Skeletal muscle cell (primary cell): Measurements from ENCODE around the gene TMEM40.
A peak's percentile ranks its signal among the peaks of the same experiment; 100 is the strongest.
"Not testable (repeated sequence)": the region's sequence is repeated elsewhere in the genome, so short reads cannot be mapped to it uniquely, and the experiment has no call there.

Experiments used
- DNase-seq: peaks from one replicate; pipeline ENCODE4 v3.0.0-alpha.2; 2010; ENCODE audit warnings: low read depth
- H3K4me3 ChIP-seq: 2 replicates; pipeline ENCODE4 v1.5.1; 2011; ENCODE audit warnings: low read depth, mild to moderate bottlenecking, control low read depth, low read length, moderate library complexity

Gene TMEM40

GRCh38 chr3:12727481-12727880, 31.6 kb downstream of the TMEM40 start:
- DNase-seq = no peak

DNA sequence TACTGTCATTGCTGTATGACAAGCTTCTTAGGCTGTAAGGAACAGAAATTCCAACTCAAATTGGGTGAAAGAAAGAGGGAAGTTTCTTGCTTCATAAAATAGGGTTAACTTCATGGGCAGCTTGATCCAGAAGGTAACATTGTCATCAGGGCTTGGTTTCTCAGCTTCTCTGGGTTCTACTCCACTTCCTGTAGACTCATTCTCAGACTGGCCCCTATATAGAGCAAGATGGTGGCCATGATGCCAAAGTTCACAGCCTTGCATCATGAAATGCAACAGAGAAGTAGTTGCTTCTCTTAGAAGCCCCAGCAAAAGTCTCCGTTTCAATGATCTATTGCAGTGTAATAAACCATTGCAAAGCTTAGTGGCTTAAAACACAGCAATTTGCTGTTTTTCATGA, 33.6 kb downstream of the TMEM40 start:
- H3K4me3 ChIP-seq = no peak overlapping the region
- no peak for DNase-seq

More at GRCh38 chr3:12727481-12727880, 31.6 kb downstream of the TMEM40 start:
- no peak overlapping the region for H3K4me3 ChIP-seq

- DNase-seq = no peak
These were observed 34.3 kb downstream of the TMEM40 start for GRCh38 chr3:12724794-12725193.

DNA sequence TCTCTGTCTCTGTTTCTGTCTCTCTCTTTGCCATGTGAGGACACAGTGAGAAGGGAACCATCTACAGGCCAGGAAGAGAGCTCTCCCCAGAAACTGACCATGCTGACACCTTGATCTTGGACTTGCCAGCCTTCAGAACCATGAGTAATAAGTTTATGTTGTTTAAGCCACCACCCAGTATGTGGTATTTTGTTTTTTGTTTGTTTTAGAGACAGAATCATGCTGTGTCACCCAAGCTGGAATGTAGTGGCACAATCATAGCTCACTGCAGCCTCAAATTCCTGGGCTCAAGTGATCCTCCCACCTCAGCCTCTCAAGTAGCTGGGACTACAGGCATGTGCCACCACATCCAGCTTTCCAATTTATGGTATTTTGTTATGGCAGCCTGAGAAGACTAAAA, 35.7 kb downstream of the TMEM40 start:
- H3K4me3 ChIP-seq, DNase-seq: not testable (repeated sequence)

More at GRCh38 chr3:12724794-12725193, 34.3 kb downstream of the TMEM40 start:
- no peak overlapping the region for H3K4me3 ChIP-seq

DNA sequence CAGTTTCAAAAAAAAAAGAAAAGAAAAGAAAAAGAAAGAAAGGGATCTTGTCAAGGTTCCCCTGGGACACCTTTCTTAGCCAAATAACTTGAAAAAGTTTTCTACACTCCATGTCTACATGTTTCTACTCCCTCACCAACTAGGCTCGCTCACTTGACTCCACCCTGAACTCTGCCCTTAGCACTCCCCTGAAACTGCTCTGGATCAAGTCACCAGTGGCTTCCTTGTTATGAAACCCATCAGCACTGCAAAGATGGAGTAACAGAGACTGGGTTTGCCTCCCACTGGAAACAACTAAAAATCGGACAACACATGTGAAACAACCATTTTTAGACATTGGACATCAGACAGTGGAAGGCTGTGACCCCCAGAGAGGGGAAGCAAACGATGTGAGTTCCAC, 36.8 kb downstream of the TMEM40 start:
- H3K4me3 ChIP-seq = no peak overlapping the region
- no peak for DNase-seq

- H3K4me3 ChIP-seq = peak overlapping the region; percentile 28
- DNase-seq = peak; percentile 59
These were observed 38.8 kb downstream of the TMEM40 start for GRCh38 chr3:12719984-12720898.

GRCh38 chr3:12719541-12719940, 39.5 kb downstream of the TMEM40 start:
- no peak for DNase-seq
- peak overlapping the region; percentile 28 for H3K4me3 ChIP-seq

- no peak for DNase-seq
- no peak overlapping the region for H3K4me3 ChIP-seq
These were observed 42.4 kb downstream of the TMEM40 start for GRCh38 chr3:12716605-12717151.

GRCh38 chr3:12714278-12714677, 44.8 kb downstream of the TMEM40 start:
- DNase-seq = no peak

DNA sequence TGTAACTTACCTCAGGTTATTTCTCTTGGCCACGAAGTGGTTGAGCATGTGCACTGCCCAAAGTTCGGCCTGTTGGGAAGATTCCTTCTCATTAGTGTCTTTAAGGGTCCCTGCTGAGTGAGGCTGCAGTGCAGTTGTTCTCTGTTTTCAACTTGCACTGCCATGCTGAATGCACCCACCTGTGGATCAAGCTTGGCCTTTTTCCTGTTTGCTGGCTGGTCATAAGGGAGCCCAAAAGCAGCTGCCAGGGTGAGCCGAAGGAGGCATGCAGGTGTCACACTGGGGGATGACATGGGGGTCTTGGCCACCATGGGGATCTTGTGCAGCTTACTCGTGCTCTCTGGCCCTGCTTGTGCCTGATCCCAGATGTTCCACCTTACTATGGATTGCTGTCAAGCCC, 49.0 kb downstream of the TMEM40 start:
- no peak overlapping the region for H3K4me3 ChIP-seq
- no peak for DNase-seq

More at GRCh38 chr3:12714278-12714677, 44.8 kb downstream of the TMEM40 start:
- no peak overlapping the region for H3K4me3 ChIP-seq

- no peak overlapping the region for H3K4me3 ChIP-seq
- no peak for DNase-seq
These were observed 49.7 kb downstream of the TMEM40 start for GRCh38 chr3:12709334-12709733.

DNA sequence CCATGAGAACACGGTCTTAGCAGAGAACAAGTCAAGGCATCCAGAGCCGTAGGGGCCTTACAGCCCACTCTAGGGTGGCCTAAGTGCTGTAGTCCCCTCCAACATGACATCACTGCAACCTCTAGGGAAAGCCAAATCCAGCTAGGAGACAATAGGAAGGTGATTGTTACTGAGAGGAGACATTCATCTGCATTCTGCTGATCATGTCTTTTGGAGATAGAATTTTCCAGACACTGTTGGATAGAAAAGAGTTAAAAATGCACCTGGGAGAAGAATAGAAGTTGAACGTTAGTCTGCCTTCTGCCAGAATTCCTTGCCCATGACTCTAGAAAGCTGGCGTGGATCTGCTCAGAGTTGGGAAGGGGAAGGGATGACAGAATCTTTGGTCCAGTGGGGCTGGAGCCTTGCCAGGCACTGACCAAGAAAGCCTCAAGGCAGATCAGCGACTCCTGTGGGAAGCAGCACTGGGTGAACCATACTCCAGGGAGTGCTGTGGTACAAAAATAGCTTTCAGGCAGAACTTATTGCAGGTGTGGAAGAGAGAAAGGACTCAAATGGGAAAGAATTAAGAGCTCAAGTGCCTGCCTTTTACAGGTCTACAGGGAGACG, 50.4 kb downstream of the TMEM40 start:
- DNase-seq = peak; percentile 47
- no peak overlapping the region for H3K4me3 ChIP-seq

DNA sequence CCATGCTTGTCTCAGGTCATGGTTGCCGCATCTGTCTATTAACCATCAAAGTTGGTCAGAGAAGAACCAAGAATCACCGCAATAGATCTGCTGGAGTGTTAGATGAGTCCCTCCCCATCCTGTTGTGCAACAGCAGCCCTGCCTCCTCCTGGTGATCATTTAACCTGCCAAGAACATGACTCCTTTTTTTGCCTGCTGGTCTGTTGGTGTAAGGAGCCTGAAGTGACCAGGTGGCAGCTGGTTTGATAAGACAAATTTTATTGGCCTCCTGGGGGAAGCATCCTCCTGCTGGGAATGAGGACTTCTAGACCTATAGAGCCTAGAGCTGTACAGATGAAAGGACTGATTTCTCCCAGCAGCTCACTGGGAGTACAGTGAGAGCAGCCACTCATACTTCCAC, 51.6 kb downstream of the TMEM40 start:
- no peak for DNase-seq
- H3K4me3 ChIP-seq = no peak overlapping the region

GRCh38 chr3:12706504-12707253, 52.4 kb downstream of the TMEM40 start:
- no peak for DNase-seq
- H3K4me3 ChIP-seq = no peak overlapping the region

DNA sequence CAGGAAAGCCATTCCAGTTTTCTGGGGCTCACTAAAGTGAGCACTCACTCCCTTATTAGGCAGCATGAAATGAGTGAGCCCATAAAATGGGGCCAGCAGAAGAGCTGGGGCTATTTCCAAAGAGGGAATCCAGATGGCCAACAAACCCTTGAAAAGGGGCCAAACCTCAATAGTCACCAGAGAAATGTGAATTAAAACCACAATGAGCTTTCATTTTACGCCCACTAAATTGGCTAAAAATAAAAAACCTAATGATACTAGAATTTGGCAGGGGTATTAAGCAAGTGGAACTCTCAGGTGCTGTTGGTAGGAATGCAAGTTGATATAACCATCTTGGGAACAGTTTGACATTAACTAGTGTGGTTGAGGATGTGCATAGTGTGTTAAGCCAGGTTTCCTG, 53.1 kb downstream of the TMEM40 start:
- no peak overlapping the region for H3K4me3 ChIP-seq
- no peak for DNase-seq

DNA sequence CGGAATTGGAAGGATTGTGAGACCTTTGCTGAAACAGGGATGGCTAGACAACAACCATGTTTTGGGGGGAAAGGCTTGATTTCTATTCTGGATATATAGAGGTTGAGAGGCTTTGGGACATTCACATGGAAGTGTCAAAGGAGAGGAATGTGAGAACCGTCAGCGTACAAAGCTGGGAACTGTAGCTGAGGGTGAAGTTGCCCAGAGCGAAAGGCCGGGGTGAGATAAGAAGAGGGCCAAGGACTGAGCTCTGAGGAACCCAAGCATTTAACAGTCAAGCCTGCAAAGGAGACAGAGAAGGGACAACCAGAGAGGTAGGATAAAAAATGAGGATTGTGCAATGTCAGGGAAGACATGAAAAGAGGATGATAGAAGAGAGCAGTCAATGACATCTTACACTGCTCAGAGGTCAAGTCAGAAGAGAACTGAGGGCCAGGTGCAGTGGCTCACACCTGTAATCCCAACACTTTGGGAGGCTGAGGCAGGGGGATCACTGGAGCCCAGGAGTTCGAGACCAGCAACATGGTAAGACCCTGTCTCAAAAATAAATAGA, 53.6 kb downstream of the TMEM40 start:
- DNase-seq = no peak
- H3K4me3 ChIP-seq = no peak overlapping the region

GRCh38 chr3:12702501-12702900, 56.6 kb downstream of the TMEM40 start:
- H3K4me3 ChIP-seq = no peak overlapping the region
- DNase-seq = no peak

DNA sequence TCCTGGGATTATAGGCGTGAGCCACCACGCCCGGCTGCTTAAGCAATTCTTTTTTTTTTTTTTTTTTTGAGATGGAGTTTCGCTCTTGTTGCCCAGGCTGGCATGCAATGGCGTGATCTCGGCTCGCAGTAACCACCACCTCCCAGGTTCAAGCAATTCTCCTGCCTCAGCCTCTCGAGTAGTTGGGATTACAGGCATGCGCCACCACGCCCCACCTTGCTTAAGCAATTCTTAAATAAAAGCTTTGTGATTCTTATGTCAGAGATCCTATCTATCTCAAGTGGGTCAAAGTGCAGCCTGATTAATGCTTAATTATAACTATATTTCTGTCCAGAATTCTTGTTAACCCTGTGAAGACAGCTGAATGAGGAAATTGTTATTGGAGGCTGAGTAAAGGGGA, 57.5 kb downstream of the TMEM40 start:
- not testable (repeated sequence) for H3K4me3 ChIP-seq, DNase-seq

- DNase-seq = no peak
- no peak overlapping the region for H3K4me3 ChIP-seq
These were observed 58.3 kb downstream of the TMEM40 start for GRCh38 chr3:12700800-12701199.

DNA sequence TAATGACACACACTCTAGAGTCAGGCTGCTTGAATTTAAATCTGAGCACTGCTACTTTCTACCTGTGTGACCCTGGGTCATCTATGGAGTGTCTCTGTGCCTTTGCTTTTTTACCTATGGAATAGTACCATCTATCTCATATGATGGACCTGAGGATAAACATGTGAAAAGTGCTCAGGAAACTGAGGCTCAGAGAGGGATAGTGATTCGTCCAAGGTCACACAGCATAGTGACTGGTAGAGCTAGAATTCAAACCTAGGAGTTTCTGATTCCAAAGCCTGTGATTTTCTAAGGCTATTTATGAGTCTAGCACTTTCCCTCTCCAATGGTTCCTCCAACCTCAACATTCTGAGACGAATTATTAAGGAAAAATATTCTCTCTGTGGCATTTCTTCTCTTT, 63.1 kb downstream of the TMEM40 start:
- no peak for DNase-seq
- no peak overlapping the region for H3K4me3 ChIP-seq
